A172 (cell line): ENCODE data around the gene ENTR1. TPM values are rescaled to one million over a fixed set of nuclear protein-coding genes. Genes with fewer than 3 reads are reported as not detected.

ENCODE experiments used
- DNase-seq: peaks from one replicate; pipeline ENCODE4 v3.0.0-alpha.2; 2015; ENCODE audit warnings: low spot score
- total RNA-seq: library from RNA; depleted of rRNA; stranded (reverse); fragments of >200 nt; shearing (Covaris generic); gene quantifications from 2 replicates; pipeline ENCODE4 v1.2.3, GENCODE V29; 2014; rRNA removed

The ENTR1 gene
- total RNA-seq, 1 experiment from 2014 or later, result 148 TPM

DNA sequence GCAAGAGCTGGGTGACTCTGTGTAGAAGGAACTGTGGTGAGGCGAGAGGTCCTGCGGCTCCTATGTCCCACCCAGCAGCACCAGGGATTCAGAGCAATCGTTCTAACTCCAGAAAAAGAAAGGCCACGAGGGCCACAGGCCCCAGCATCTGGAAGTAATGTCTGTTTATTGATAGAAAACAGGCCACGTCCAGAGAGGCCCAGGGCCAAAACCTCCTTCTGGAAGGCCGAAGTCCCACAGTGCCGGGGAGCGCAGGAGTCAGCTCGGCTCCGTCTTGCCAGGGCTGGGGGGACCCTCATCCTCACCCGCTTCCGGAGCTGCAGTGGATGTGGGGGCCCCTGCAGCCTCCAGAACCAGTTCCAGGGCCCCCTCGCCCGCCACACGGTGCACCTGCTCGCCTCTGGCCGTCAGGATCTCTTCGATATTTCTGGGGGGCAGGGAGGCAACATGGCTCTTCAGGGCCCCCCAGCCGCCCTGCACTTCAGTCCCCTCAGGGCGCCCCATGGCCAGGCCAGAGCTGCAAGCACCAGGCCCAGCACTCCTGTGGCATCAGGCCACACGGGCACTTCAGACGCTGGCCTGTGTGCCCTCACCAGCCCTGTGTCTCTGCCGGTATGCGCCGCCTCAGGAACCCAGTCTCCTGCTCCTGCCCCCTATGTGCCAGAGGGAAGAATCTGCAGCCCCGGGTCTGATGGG is 48.5 kb downstream of the ENTR1 start:
- no peak for DNase-seq

GRCh38 chr9:136361047-136361753 is 49.2 kb downstream of the ENTR1 start:
- DNase-seq, result no peak

DNA sequence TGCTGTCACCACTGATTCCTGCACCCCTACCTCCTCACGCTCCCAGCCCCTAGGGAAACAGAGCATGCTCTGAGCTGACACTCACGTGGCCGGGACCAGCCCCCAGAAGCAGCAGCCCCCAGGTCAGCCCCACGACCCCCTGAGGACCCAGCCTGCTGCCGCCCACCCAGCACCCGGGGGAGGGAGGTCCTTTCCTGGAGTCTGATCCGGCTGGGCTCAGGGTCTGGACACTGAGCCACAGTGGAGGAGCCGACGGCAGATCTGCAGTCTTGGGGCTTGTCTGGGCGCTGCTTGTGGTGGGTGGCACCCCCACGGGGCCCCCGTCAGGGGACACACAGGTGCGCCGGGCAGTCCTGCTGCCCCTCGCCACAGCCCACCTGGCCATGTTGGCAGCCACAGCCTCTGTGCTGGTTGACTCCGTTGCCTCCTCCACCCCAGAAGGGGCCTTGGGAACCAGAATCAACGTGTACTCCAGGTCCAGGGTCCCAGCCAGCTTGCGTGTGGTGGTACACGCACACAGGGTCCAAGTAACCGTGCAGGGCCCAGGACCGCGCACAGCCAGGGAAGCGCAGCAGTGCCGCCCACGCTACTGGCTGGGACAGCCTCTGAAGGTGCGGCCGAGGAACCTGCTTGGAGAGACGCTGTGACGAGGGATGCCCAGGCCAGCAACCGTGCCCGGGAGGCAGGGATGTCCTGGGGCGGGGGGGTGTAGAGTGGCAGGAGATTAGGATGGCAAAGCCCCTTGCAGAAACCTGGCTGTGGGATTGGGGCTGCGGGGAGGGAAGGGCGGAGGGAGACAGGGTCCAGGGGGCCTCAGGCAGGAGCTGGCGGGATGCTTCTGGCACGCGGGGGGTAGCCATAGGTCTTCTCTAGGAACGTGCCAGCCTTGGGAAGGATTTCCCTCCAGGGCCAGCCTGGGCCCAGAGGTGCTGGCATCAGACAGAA is 50.4 kb downstream of the ENTR1 start:
- no peak for DNase-seq

DNA sequence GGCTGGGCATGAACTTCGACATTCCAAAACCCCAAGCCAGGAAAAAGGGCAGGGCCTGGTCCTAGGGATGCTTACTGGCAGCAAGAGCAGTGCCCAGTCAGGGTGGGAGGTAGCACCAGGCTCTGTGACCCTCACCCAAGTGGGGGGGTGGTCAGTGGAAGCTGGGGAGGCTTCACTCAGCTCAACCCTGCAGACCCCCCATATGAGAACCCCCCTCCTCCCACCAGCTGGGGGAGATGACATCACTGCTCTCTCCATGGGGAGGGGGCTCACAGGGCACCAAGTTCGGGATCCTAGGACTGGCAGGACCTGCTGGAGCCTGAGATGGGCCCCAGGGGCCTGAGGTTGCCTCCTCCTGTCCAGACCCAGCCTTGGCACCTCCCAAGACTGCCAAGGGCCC is 51.5 kb downstream of the ENTR1 start:
- no peak for DNase-seq

- DNase-seq, result no peak
These were observed 52.4 kb downstream of the ENTR1 start for GRCh38 chr9:136358016-136358415.

GRCh38 chr9:136357202-136357725 is 53.1 kb downstream of the ENTR1 start:
- DNase-seq, result no peak

GRCh38 chr9:136355616-136356557 is 54.5 kb downstream of the ENTR1 start:
- peak; percentile 52 for DNase-seq

DNA sequence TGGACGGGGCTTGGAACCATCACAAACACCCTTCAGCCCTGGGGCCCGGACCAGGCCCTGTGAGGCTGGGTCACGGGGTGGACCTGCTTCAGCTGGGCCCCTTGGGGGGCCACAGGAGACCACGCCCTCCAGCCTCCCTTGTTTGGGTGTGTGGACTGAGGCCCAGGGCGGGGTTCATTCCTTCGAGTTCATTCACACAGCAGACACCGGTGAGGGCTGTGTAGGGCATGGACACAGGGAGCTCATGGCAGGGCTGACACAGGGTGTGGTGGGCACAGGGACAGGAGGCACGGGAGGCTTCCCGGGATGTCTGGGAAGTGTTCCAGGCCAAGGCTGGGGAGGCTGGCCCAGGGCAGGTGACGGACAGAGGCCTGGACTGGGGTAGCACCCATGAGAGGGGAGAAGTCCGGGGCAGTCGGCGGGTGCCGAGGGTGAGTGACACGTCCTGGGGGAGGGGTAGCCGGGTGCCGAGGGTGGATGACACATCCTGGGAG is 55.8 kb downstream of the ENTR1 start:
- peak; percentile 93 for DNase-seq

GRCh38 chr9:136353757-136354488 is 56.5 kb downstream of the ENTR1 start:
- DNase-seq, result no peak

DNA sequence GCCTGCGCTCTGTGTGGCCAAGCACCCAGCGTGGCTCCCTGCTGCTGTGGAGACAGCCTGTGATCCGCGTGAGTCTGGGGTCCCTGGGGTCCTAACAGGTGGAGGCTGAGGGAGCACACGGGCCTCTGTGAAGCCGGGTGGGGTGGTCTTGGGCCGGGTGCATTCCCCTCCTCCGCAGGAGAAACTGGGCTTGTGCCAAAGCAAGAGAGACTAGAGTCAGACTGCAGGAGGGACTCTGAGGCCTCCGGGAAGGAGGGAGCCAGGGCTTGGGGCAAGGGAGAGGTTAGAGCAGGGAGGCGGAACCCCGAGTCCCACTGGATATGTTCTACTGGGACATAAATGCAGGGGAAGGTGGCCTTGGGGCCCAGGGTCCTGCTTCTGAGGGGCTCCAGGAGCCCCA is 57.3 kb downstream of the ENTR1 start:
- DNase-seq, result no peak

- DNase-seq, result no peak
These were observed 57.7 kb downstream of the ENTR1 start for GRCh38 chr9:136352682-136353081.

Other genes starting within 250 kb of the ENTR1 start
- gene LHX3, start 205.5 kb downstream of the ENTR1 start, total RNA-seq, result not detected in 2 replicates
- gene QSOX2, start 164.8 kb downstream of the ENTR1 start, total RNA-seq, result 33.9 and 39.7 TPM in 2 replicates
- gene CCDC187, start 106.5 kb downstream of the ENTR1 start, total RNA-seq, result 0.05 and 0.07 TPM in 2 replicates
- 92.9 and 101 TPM in 2 replicates for gene GPSM1, start 83.1 kb downstream of the ENTR1 start, total RNA-seq
- 40.1 and 84.2 TPM in 2 replicates for gene DNLZ, start 46.9 kb downstream of the ENTR1 start, total RNA-seq
- 0.95 and 1.1 TPM in 2 replicates for gene CARD9, start 36.9 kb downstream of the ENTR1 start, total RNA-seq
- 16.9 and 23.8 TPM in 2 replicates for gene SNAPC4, start 10.4 kb downstream of the ENTR1 start, total RNA-seq
- gene PMPCA, start within 50 bp of the ENTR1 start, total RNA-seq, result 135 and 169 TPM in 2 replicates
- 16.6 and 17.6 TPM in 2 replicates for gene INPP5E, start 29.2 kb upstream of the ENTR1 start, total RNA-seq
- 35.0 and 46.3 TPM in 2 replicates for gene SEC16A, start 72.4 kb upstream of the ENTR1 start, total RNA-seq
- 22.2 and 23.3 TPM in 2 replicates for gene NOTCH1, start 135.4 kb upstream of the ENTR1 start, total RNA-seq